H9 (cell line): ENCODE measurements around the gene OLFM4. TPM values are rescaled to one million over a fixed set of nuclear protein-coding genes. Genes with fewer than 3 reads are reported as not detected.

Experiments used
- DNase-seq: peaks from one replicate; pipeline ENCODE4 v3.0.0-alpha.2; 2017
- H2AFZ ChIP-seq: one replicate; pipeline ENCODE4 v1.6.1; 2013; ENCODE audit warnings: mild to moderate bottlenecking, low read length, control low read depth, moderate library complexity
- H2AK5ac ChIP-seq: 2 replicates; pipeline ENCODE4 v1.6.1; 2013; ENCODE audit warnings: low read length, control low read depth, mixed read lengths; ENCODE audit not compliant: insufficient read length
- H2BK120ac ChIP-seq: one replicate; pipeline ENCODE4 v1.6.1; 2013; ENCODE audit warnings: low read depth, mild to moderate bottlenecking, low read length, control low read depth, inconsistent platforms; ENCODE audit not compliant: poor library complexity, severe bottlenecking
- H2BK12ac ChIP-seq: 2 replicates; pipeline ENCODE4 v1.6.1; 2013; ENCODE audit warnings: low read length, control low read depth, mixed read lengths, low read depth; ENCODE audit not compliant: insufficient read length
- H2BK15ac ChIP-seq: 2 replicates; pipeline ENCODE4 v1.6.1; 2013; ENCODE audit warnings: low read depth, low read length, control low read depth
- H2BK20ac ChIP-seq: one replicate; pipeline ENCODE4 v1.6.1; 2013; ENCODE audit warnings: low read depth, mild to moderate bottlenecking, low read length, control low read depth, inconsistent platforms; ENCODE audit not compliant: poor library complexity, severe bottlenecking
- H2BK5ac ChIP-seq: 2 replicates; pipeline ENCODE4 v1.6.1; 2013; ENCODE audit warnings: low read length, control low read depth, mixed read lengths; ENCODE audit not compliant: insufficient read length
- H3K14ac ChIP-seq: 2 replicates; pipeline ENCODE4 v1.6.1; 2013; ENCODE audit warnings: low read length, control low read depth; ENCODE audit not compliant: insufficient read depth
- H3K18ac ChIP-seq: 2 replicates; pipeline ENCODE4 v1.6.1; 2013; ENCODE audit warnings: low read depth, mild to moderate bottlenecking, mixed read lengths, low read length, control low read depth; ENCODE audit not compliant: insufficient read length
- H3K23ac ChIP-seq: 2 replicates; pipeline ENCODE4 v1.6.1; 2013; ENCODE audit warnings: low read length, control low read depth, mixed read lengths, low read depth; ENCODE audit not compliant: insufficient read length
- H3K23me2 ChIP-seq: 2 replicates; pipeline ENCODE4 v1.6.1; 2013; ENCODE audit warnings: low read depth, mild to moderate bottlenecking, mixed read lengths, low read length, control low read depth; ENCODE audit not compliant: insufficient read length, poor library complexity, severe bottlenecking
- H3K27ac ChIP-seq: 2 replicates; pipeline ENCODE4 v1.5.1; 2013; ENCODE audit warnings: low read length, control low read depth, mixed read lengths, low read depth; ENCODE audit not compliant: insufficient read length
- H3K27me3 ChIP-seq: 2 replicates; pipeline ENCODE4 v1.6.1; 2013; ENCODE audit warnings: low read length, control low read depth, inconsistent platforms; ENCODE audit not compliant: insufficient read depth
- H3K4ac ChIP-seq: 2 replicates; pipeline ENCODE4 v1.6.1; 2013; ENCODE audit warnings: low read depth, mild to moderate bottlenecking, control low read depth, inconsistent platforms, low read length, moderate library complexity
- H3K4me1 ChIP-seq: 2 replicates; pipeline ENCODE4 v1.6.1; 2013; ENCODE audit warnings: low read length, control low read depth, inconsistent platforms; ENCODE audit not compliant: insufficient read depth
- H3K4me2 ChIP-seq: 2 replicates; pipeline ENCODE4 v1.6.1; 2013; ENCODE audit warnings: low read length, control low read depth, mixed read lengths; ENCODE audit not compliant: insufficient read length, insufficient read depth
- H3K56ac ChIP-seq: 2 replicates; pipeline ENCODE4 v1.6.1; 2013; ENCODE audit warnings: low read depth, mild to moderate bottlenecking, mixed read lengths, low read length, control low read depth; ENCODE audit not compliant: insufficient read length
- H3K79me1 ChIP-seq: 2 replicates; pipeline ENCODE4 v1.6.1; 2013; ENCODE audit warnings: low read depth, mild to moderate bottlenecking, moderate library complexity, low read length, control low read depth, inconsistent platforms; ENCODE audit not compliant: insufficient read depth, poor library complexity, severe bottlenecking
- H3K79me2 ChIP-seq: 2 replicates; pipeline ENCODE4 v1.6.1; 2013; ENCODE audit warnings: low read length, control low read depth, inconsistent platforms; ENCODE audit not compliant: insufficient read depth
- H3K9ac ChIP-seq: 2 replicates; pipeline ENCODE4 v1.6.1; 2013; ENCODE audit warnings: low read length, control low read depth, mixed read lengths; ENCODE audit not compliant: insufficient read length; ENCODE audit errors: extremely low read depth
- H3K9me3 ChIP-seq: one replicate; pipeline ENCODE4 v1.6.1; 2013; ENCODE audit warnings: low read depth, low read length, inconsistent platforms; ENCODE audit not compliant: control insufficient read depth
- H3T11ph ChIP-seq: one replicate; pipeline ENCODE4 v1.6.1; 2013; ENCODE audit warnings: mild to moderate bottlenecking, low read length, control low read depth, inconsistent platforms
- H4K20me1 ChIP-seq: one replicate; pipeline ENCODE4 v1.6.1; 2013; ENCODE audit not compliant: control insufficient read depth, insufficient read length, insufficient read depth
- H4K5ac ChIP-seq: 2 replicates; pipeline ENCODE4 v1.6.1; 2013; ENCODE audit warnings: low read depth, mild to moderate bottlenecking, mixed read lengths, low read length, control low read depth; ENCODE audit not compliant: insufficient read length
- H4K8ac ChIP-seq: replicated peaks from 2 replicates; pipeline ENCODE4 v1.6.1; 2013; ENCODE audit warnings: low read length, control low read depth, mixed read lengths, low read depth; ENCODE audit not compliant: insufficient read length
- H4K91ac ChIP-seq: 2 replicates; pipeline ENCODE4 v1.6.1; 2013; ENCODE audit warnings: low read depth, mild to moderate bottlenecking, moderate library complexity, mixed read lengths, low read length, control low read depth; ENCODE audit not compliant: insufficient read length
- H3K27ac Mint-ChIP-seq, 3 experiments: 2 replicates in 2 of 3; 3 replicates in 1 of 3; pipeline ENCODE4 v1.8.0; 2020 to 2021; ENCODE audit warnings: mixed read lengths in 3 of 3, mild to moderate bottlenecking in 1 of 3, moderate library complexity in 1 of 3
- H3K27me3 Mint-ChIP-seq: 2 replicates; pipeline ENCODE4 v1.8.0; 2021; ENCODE audit warnings: low read depth, mild to moderate bottlenecking, moderate library complexity, mixed read lengths
- H3K36me3 Mint-ChIP-seq, 3 experiments: 2 replicates in 2 of 3; 3 replicates in 1 of 3; pipeline ENCODE4 v1.8.0; 2020 to 2021; ENCODE audit warnings: low read depth in 3 of 3, mixed read lengths in 3 of 3; ENCODE audit not compliant: insufficient read depth in 1 of 3
- H3K4me1 Mint-ChIP-seq, 2 experiments: 2 replicates each; pipeline ENCODE4 v1.8.0; 2020; ENCODE audit warnings: mixed read lengths in 2 of 2
- H3K4me3 Mint-ChIP-seq, 2 experiments: 2 replicates in 1 of 2; 3 replicates in 1 of 2; pipeline ENCODE4 v1.8.0; 2020 to 2021; ENCODE audit warnings: mild to moderate bottlenecking in 2 of 2, mixed read lengths in 2 of 2, moderate library complexity in 1 of 2
- H3K9me3 Mint-ChIP-seq, 2 experiments: 2 replicates in 1 of 2; 3 replicates in 1 of 2; pipeline ENCODE4 v1.8.0; 2020; ENCODE audit warnings: mild to moderate bottlenecking in 2 of 2, mixed read lengths in 2 of 2, moderate library complexity in 1 of 2
- WGBS: extraction: QIAGEN DNeasy Blood & Tissue Kit; methylation state at CpG from one replicate; pipeline ENCODE4 v1.1.7; 2013; ENCODE audit warnings: missing lambda C conversion rate, low lambda C conversion rate, mixed read lengths; ENCODE audit not compliant: insufficient read length; ENCODE audit errors: extremely low coverage; 5-methylcytosine and 5-hydroxymethylcytosine counted together
- total RNA-seq: library from RNA; stranded (reverse); gene quantifications from 2 replicates; pipeline ENCODE4 v1.2.1, GENCODE V29; 2021
- TF ChIP-seq, protein P1 (sequence below): fragments of 200-600 bp; sonication (generic); conservative IDR thresholded peaks from 3 replicates; pipeline ENCODE4 v1.8.0; 2021; ENCODE audit warnings: antibody characterized with exemption, mild to moderate bottlenecking

Gene OLFM4
- total RNA-seq, 1 experiment from 2014 or later = not detected

DNA sequence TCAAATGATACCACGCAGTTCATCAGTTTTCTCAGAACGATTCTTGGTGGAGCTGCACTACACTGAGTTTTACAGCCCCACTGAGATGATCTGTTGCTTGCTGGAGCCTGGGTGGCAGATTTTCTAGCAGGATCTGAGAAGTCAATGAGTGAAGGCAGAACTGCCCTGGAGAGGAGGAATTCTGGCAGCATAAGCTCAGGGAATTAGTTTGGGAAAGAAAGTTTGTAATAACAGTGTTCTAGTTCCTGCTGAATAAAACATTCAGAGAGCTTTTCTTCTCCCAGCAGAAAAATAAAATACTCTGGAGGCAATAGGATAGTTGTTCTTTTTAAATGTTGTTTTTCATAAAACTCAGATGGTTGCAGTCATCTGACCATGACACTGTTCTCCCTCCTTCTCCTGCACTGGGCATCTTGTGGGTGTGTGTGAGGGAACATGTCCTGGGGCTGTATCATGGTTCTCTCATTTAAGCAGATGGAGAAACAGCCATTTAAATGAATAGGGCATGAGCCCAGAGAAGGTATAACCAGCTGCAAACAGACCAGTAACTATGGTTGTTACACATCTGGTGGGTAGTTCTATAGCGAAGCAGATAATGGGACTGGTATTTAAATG, 29.6 kb downstream of the OLFM4 start:
- H3K9ac ChIP-seq = no peak overlapping the region
- H3K18ac ChIP-seq = no peak overlapping the region
- H3K4me2 ChIP-seq = no peak overlapping the region
- H2BK20ac ChIP-seq = no peak overlapping the region
- H2BK5ac ChIP-seq = no peak overlapping the region
- WGBS = no CpG with 5 or more reads among the region's 3 CpGs
- peaks cover 11% of the 10 kb centered on the region; the same call in 1 of the 2 replicates for H3K27me3 Mint-ChIP-seq
- H3K4me3 Mint-ChIP-seq = no peak overlapping the region
- no peak overlapping the region for H3K23ac ChIP-seq
- H2AK5ac ChIP-seq = no peak overlapping the region
- H2BK120ac ChIP-seq = no peak overlapping the region
- H3K14ac ChIP-seq = no peak overlapping the region
- peaks cover 6 to 12% of the 10 kb centered on the region in 2 experiments for H3K4me1 Mint-ChIP-seq
- H3K4me1 ChIP-seq = no peaks in the 10 kb centered on the region
- no peak overlapping the region for H3K56ac ChIP-seq
- no peak overlapping the region for H2BK15ac ChIP-seq
- H3T11ph ChIP-seq = no peak overlapping the region
- no peak overlapping the region for H3K4ac ChIP-seq
- no peaks in the 10 kb centered on the region for H3K27me3 ChIP-seq
- H2BK12ac ChIP-seq = no peak overlapping the region
- no peak overlapping the region for H4K91ac ChIP-seq
- H2AFZ ChIP-seq = no peak overlapping the region
- no peaks in the 10 kb centered on the region for H3K9me3 Mint-ChIP-seq
- no peaks in the 10 kb centered on the region for H3K79me1 ChIP-seq
- H3K36me3 Mint-ChIP-seq = no peaks in the 10 kb centered on the region
- no peaks in the 10 kb centered on the region for H4K20me1 ChIP-seq
- H3K23me2 ChIP-seq = no peaks in the 10 kb centered on the region
- DNase-seq = no peak
- H3K9me3 ChIP-seq = no peaks in the 10 kb centered on the region
- H3K27ac Mint-ChIP-seq = no peak overlapping the region; a peak in 1 of 7 replicates
- no peaks in the 10 kb centered on the region for H3K79me2 ChIP-seq
- no peak overlapping the region for H4K8ac ChIP-seq
- no peak overlapping the region for H3K27ac ChIP-seq
- H4K5ac ChIP-seq = no peak overlapping the region
- TF ChIP-seq, protein P1, sequence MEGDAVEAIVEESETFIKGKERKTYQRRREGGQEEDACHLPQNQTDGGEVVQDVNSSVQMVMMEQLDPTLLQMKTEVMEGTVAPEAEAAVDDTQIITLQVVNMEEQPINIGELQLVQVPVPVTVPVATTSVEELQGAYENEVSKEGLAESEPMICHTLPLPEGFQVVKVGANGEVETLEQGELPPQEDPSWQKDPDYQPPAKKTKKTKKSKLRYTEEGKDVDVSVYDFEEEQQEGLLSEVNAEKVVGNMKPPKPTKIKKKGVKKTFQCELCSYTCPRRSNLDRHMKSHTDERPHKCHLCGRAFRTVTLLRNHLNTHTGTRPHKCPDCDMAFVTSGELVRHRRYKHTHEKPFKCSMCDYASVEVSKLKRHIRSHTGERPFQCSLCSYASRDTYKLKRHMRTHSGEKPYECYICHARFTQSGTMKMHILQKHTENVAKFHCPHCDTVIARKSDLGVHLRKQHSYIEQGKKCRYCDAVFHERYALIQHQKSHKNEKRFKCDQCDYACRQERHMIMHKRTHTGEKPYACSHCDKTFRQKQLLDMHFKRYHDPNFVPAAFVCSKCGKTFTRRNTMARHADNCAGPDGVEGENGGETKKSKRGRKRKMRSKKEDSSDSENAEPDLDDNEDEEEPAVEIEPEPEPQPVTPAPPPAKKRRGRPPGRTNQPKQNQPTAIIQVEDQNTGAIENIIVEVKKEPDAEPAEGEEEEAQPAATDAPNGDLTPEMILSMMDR = no peak
